NCI-H187 treated with DMSO at 0.1 percent for 48 hours (cell line): Measurements from ENCODE around the gene MFSD6.

Experiments
- DNase-seq: peaks from one replicate; lab custom pipeline; 2025; lab: John Stamatoyannopoulos, UW

Gene MFSD6

DNA sequence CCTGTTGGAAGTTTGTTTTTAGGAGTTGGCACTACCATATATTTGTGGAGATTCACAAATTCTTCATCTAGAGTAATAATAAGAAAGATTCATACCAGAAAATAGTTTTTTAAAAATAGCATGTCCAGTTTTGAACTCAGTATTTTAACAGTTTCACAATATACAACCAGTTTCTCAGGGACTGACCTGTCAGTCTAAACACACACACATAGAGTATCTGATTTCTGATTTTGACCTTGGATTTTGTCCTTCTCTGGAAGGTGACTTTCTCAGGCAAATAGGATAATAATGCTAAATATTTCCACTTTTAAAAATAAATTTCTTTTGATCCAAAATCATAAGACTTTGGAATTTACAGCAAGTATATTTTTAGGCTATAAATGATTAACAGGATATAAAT is 32.0 kb downstream of the MFSD6 start:
- DNase-seq, result no peak

GRCh38 chr2:190441564-190441963 is 33.4 kb downstream of the MFSD6 start:
- no peak for DNase-seq

DNA sequence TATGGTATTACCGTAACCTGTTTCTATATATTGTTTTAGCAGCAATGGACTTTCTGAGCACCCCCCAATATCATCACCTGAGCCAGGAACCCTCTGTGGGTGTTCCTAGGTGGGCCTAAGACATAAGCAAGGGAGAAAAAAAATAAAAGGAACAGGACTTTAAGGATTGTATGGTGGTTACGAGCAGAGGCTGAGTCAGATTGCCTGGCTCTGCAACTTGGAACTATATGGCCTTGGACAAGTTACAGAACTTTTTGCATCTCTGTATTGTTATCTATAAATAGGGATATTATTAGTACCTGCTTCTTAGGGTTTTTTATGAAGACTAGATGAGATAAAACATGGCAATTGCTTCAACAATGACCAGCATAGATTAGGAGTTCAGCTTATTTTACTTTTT is 34.9 kb downstream of the MFSD6 start:
- DNase-seq, result no peak

DNA sequence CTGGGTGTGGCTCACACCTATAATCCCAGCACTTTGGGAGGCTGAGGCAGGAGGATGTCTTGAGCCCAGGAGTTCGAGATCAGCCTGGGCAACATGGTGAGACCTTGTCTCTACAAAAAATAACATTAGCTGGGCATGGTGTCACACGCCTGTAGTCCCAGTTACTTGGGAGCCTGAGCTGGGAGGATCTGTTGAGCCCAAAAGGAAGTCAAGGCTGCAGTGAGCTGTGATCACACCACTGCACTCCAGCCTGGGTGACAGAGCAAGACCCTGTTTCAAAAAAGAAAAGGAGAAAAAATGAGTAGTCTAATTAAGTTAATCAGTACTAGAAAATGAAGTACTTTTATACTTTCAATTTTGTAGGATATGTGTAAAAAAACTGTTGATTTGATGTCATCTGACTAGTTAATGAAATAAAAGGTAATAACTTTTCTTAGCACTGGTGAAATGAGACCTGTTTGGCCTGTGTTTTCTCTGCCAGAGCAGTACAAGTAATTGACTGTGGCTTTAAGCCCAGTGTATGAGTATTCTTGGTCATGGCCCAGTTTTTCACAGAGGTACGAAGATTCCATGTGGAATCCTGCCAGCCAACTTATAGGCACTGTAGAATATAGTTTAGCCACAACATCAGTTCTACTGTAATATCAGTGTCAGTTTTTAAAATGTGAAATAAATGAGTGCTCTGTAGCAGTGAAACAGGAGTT is 35.8 kb downstream of the MFSD6 start:
- DNase-seq, result no peak

DNA sequence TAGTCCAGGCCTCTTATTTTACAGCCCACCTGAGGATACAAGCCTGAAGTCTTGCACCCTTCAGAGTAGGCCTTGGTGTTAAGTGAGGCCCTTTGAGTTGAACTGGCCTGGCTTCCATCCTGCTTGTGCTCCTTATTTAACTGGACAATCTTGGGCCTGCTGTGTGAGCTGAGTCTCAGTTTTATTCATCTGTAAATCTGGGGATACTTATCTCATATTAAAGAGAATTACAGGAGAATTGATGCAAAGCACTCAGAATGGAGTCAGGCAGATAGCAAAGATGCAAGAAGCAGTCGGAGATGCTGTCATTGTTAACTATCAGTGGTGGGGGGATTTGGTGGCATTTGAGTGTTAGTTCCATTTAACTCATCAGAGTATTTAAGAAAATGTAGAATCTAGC is 36.8 kb downstream of the MFSD6 start:
- DNase-seq, result no peak

DNA sequence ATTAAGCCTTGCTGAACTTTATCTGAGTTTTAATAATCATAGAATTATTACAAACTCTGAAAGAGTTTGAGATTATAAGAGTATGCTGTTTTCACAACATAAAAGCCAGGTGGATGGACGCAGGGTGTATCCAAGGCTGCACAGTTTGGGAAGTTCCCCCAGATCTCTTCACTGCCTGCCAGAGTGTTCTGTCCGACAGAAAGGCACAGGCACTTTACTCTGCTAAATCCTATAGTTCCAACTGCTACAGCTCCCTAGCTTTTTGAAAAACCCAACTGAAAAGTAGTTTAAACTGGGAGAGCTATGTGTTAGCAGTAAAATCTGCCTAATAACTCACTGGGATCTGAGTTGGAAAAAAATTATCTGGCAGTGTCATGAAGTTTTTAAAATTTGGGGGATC is 38.0 kb downstream of the MFSD6 start:
- no peak for DNase-seq

- DNase-seq, result no peak
Observed at GRCh38 chr2:190446750-190447516, 38.8 kb downstream of the MFSD6 start.

DNA sequence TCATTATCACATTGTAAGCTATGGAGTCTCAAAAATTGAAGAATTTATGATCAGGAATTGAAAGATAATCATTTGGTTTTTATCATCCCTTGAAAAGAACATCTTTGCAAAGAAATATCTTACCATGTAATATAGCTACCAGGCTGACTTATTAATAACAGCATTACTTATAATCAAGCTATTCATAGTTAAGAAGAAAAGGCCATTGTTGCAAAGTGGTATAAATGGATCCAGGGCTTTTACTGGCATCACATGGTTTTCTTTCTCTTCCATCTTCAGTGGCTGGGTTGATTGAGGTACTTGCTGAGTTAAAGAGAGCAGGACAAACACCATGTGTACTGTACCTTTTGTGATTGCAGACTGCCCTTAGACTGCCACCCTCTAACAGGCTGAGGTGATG is 39.6 kb downstream of the MFSD6 start:
- DNase-seq, result no peak

- no peak for DNase-seq
Observed at GRCh38 chr2:190449925-190450324, 41.8 kb downstream of the MFSD6 start.

DNA sequence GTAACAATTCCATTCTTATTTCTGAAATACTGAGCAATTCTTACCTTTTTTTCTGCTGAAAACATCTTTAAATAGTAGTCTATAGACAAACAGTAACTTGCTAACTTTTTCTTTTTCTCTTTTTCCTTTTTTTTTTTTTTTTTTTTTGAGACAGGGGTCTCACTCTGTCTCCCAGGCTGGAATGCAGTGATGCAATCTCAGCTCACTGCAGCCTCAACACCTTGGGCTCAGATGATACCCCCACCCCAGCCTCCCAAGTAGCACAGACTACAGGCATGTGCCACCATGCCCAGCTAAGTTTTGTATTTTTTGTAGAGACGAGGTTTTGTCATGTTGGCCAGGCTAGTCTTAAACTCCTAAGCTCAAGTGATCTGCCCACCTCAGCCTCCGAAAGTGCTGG is 42.2 kb downstream of the MFSD6 start:
- DNase-seq, result no peak

DNA sequence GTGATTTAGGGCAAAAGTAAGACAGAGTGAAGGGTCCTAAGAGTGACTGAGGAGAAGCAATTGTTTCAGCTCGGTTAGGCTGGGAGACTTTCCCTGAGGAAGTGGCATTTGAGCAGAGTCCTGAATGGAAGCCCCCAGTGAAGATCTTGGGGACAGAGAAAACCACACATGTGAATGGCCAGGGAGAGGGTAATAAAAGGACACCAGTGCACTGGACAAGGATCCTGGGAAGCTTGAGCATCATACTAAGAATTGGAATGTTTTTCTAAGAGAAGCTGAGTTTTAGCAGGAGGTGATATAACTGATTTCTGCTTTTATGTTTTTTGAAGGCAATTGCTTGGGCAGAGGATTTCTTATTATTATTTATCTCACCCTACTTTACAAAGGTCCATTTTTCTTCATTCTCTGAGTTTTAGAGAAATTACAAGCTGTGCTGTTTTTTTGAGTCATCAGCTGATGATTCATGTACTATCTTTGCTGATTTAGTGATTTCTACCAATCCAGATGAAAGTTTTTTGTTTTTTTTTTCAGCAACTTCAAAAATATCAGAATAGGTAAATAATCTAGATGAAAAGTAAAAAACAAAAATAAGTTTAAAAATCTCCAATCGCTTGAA is 43.5 kb downstream of the MFSD6 start:
- no peak for DNase-seq

DNA sequence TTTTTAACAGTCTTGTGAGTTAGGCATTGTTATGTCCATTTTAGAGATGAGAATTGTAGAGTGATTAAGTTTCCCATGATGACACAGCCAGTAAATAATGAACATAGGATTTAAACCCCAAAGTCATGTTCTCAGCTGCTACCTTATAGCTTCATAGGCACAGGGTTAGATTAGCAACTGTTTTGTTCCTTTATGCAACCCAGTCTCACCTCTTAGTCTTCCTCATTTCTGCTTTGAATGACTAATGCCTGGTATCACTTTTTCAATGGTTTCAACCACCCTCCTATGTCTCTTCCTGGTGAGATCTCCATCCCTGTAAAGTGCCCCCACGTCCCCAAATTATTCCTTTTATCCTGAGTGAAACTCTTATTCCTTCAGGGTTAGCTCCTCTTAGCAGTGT is 44.3 kb downstream of the MFSD6 start:
- DNase-seq, result no peak

- no peak for DNase-seq
Observed at GRCh38 chr2:190454795-190455194, 46.6 kb downstream of the MFSD6 start.

GRCh38 chr2:190455358-190456095 is 47.4 kb downstream of the MFSD6 start:
- DNase-seq, result no peak

DNA sequence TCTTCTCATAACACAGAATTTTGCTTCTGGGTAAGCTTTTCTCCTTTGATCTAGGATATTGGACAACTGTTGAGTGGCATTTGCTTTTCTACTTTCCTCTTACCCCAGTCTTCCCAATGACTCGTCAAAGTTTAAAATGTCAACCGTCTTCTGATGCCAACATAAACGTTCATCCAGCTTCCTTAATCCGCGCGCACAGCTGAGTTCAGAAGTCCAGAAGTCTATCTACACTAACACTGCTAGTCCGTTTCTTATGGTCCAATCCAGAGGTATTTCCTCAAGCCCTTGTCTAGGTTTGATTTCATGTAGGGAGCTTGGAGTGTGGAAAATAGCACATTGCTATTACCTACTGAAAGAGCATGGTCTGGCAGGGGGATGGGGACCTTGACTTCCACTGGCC is 48.7 kb downstream of the MFSD6 start:
- DNase-seq, result no peak

- no peak for DNase-seq
Observed at GRCh38 chr2:190457256-190457655, 49.1 kb downstream of the MFSD6 start.

GRCh38 chr2:190458352-190459107 is 50.4 kb downstream of the MFSD6 start:
- no peak for DNase-seq

DNA sequence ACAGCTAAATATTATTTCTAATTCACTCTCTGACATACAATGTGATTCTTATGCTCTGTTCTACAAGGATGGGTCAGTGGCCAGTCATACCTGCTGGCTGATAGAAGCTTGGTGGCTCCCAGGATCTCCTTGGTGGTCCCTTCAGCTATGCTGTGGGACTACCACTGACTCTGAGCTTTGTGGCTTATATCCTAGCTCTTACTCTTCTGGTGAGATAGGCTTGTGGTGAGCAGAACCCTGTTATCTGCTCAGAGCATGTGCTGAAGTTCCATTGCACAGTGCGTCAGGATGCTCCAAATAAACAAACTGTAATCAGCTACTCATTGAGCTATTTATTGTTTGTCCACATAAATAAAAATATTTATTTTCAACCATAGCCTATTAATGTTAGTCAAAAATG is 51.7 kb downstream of the MFSD6 start:
- DNase-seq, result no peak

DNA sequence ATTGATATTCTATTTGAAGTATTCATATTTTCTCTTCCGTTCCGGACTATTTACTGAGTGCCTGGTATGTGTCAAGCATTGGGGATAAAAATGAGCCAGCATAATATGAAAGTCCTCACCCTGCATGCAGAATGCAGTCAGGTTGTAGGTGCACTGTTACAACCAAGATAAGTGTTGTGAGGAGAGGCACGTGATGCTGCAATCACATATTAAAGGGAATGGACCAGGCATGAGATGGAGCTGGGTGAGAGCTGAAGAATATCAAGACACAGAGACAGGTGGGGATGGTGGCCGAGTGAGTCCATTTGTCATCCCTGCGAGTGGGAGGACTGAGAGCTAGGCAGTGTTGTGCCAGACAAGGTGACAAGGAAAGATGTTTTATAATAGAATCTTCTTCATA is 52.3 kb downstream of the MFSD6 start:
- no peak for DNase-seq

DNA sequence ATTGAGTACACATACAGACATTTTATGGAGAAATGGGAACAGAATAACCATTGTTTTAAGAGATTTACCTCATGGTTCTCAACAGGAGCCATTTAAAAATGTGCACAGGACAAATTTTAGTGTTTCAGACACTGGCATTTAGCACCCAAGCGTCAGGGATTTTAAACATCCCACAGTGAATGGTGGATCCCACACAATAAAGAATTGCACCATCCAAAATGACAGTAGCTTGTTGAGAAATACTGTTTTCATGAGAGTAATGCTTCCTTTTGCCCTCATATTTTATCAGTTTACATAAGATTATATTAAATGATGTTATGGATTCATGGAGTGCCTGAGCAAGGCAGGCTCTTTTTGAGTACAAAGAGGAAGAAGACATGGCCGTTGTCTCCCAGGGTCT is 54.0 kb downstream of the MFSD6 start:
- no peak for DNase-seq

GRCh38 chr2:190462611-190463010 is 54.5 kb downstream of the MFSD6 start:
- DNase-seq, result no peak

DNA sequence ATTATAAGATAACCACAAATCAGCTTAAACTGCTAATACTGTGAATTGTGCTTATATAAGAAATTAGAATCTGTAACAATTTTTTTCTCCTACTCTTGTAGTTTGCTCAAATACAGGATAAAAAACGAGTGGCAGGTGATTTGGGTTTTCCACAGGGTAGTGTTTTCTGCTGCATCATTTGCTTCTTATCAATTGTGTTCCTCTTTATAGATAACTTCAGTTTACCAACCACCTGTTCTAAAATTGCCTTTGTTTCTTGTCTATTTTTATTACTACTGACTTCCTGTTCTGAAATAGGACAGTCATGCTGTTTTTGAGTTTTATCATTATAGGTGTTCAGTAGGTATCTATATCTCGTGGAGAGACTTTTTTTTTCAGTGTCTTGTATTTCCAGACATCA is 56.9 kb downstream of the MFSD6 start:
- no peak for DNase-seq
